Trophoblast cell (in vitro differentiated cells and primary cell): ENCODE results near the gene TP53INP2.
"Not testable (repeated sequence)": the region's sequence is repeated elsewhere in the genome, so short reads cannot be mapped to it uniquely, and the experiment has no call there.

Experiments used
- DNase-seq, 2 donors: peaks; one replicate each; pipeline ENCODE4 v3.0.0-alpha.2; 2016
- H2AFZ ChIP-seq: 2 replicates; pipeline ENCODE4 v1.6.1; 2013; ENCODE audit warnings: low read length, moderate library complexity, mild to moderate bottlenecking; ENCODE audit not compliant: insufficient read depth, poor library complexity
- H2AK5ac ChIP-seq: 2 replicates; pipeline ENCODE4 v1.6.1; 2013; ENCODE audit warnings: mild to moderate bottlenecking, low read length
- H2BK120ac ChIP-seq: 2 replicates; pipeline ENCODE4 v1.6.1; 2013; ENCODE audit warnings: low read length, mild to moderate bottlenecking, moderate library complexity; ENCODE audit not compliant: insufficient read depth, poor library complexity
- H2BK12ac ChIP-seq: 2 replicates; pipeline ENCODE4 v1.6.1; 2013; ENCODE audit warnings: mild to moderate bottlenecking, low read length, moderate library complexity
- H2BK5ac ChIP-seq: 2 replicates; pipeline ENCODE4 v1.6.1; 2013; ENCODE audit warnings: low read length, low read depth, moderate library complexity, mild to moderate bottlenecking; ENCODE audit not compliant: poor library complexity
- H3K14ac ChIP-seq: 2 replicates; pipeline ENCODE4 v1.6.1; 2013; ENCODE audit warnings: mild to moderate bottlenecking, low read length
- H3K18ac ChIP-seq: 2 replicates; pipeline ENCODE4 v1.6.1; 2013; ENCODE audit warnings: mild to moderate bottlenecking, low read length
- H3K23ac ChIP-seq: 2 replicates; pipeline ENCODE4 v1.6.1; 2013; ENCODE audit warnings: low read length
- H3K27ac ChIP-seq: 2 replicates; pipeline ENCODE4 v1.5.1; 2013; ENCODE audit warnings: low read depth, mild to moderate bottlenecking, inconsistent platforms, low read length, moderate library complexity
- H3K27me3 ChIP-seq: 2 replicates; pipeline ENCODE4 v1.6.1; 2013; ENCODE audit warnings: inconsistent platforms, mild to moderate bottlenecking, low read length, moderate library complexity; ENCODE audit not compliant: insufficient read depth
- H3K36me3 ChIP-seq, 2 experiments: 1 replicate in 1 of 2; 2 replicates in 1 of 2; pipeline ENCODE4 v1.6.1; 2013; ENCODE audit warnings: low read length in 2 of 2, mild to moderate bottlenecking in 2 of 2, moderate library complexity in 1 of 2; ENCODE audit not compliant: insufficient read depth in 2 of 2, control insufficient read depth in 1 of 2
- H3K4ac ChIP-seq: 2 replicates; pipeline ENCODE4 v1.6.1; 2013; ENCODE audit warnings: low read depth, mild to moderate bottlenecking, low read length, moderate library complexity
- H3K4me1 ChIP-seq, 2 experiments: 1 replicate in 1 of 2; 2 replicates in 1 of 2; pipeline ENCODE4 v1.6.1; 2013; ENCODE audit warnings: low read length in 2 of 2, mild to moderate bottlenecking in 2 of 2, moderate library complexity in 1 of 2; ENCODE audit not compliant: insufficient read depth in 2 of 2, control insufficient read depth in 1 of 2
- H3K4me2 ChIP-seq: 2 replicates; pipeline ENCODE4 v1.6.1; 2013; ENCODE audit warnings: inconsistent platforms, mild to moderate bottlenecking, low read length, moderate library complexity
- H3K4me3 ChIP-seq: 2 replicates; pipeline ENCODE4 v1.5.1; 2013; ENCODE audit warnings: mild to moderate bottlenecking, low read depth, low read length, inconsistent platforms
- H3K79me1 ChIP-seq: one replicate; pipeline ENCODE4 v1.6.1; 2013; ENCODE audit warnings: low read length
- H3K79me2 ChIP-seq: 2 replicates; pipeline ENCODE4 v1.6.1; 2013; ENCODE audit warnings: low read length, mild to moderate bottlenecking; ENCODE audit not compliant: control insufficient read depth, insufficient read depth, poor library complexity
- H3K9ac ChIP-seq: 2 replicates; pipeline ENCODE4 v1.6.1; 2013; ENCODE audit warnings: mild to moderate bottlenecking, low read length
- H3K9me3 ChIP-seq: 2 replicates; pipeline ENCODE4 v1.6.1; 2013; ENCODE audit warnings: low read depth, mild to moderate bottlenecking, control low read depth, inconsistent platforms, low read length; ENCODE audit not compliant: insufficient read depth
- H4K12ac ChIP-seq: 2 replicates; pipeline ENCODE4 v1.6.1; 2013; ENCODE audit warnings: low read depth, mild to moderate bottlenecking, low read length, moderate library complexity
- H4K8ac ChIP-seq: 2 replicates; pipeline ENCODE4 v1.6.1; 2013; ENCODE audit warnings: low read depth, mild to moderate bottlenecking, low read length, moderate library complexity
- H4K91ac ChIP-seq: one replicate; pipeline ENCODE4 v1.6.1; 2013; ENCODE audit warnings: low read depth, mild to moderate bottlenecking, low read length, moderate library complexity
- WGBS: extraction: QIAGEN DNeasy Blood & Tissue Kit; methylation state at CpG from one replicate; pipeline ENCODE4 v1.1.7; 2013; ENCODE audit warnings: missing lambda C conversion rate; ENCODE audit not compliant: insufficient read length, insufficient coverage; ENCODE audit errors: extremely low coverage; 5-methylcytosine and 5-hydroxymethylcytosine counted together

TP53INP2 gene

GRCh38 chr20:34716921-34717229, 12.7 kb downstream of the TP53INP2 start:
- no peaks in the 10 kb centered on the region for H3K79me1 ChIP-seq

GRCh38 chr20:34717230-34718095, 13.3 kb downstream of the TP53INP2 start:
- WGBS: no CpG with 5 or more reads among the region's 9 CpGs
- no peak overlapping the region for H3K18ac ChIP-seq

More at GRCh38 chr20:34716921-34717229, 12.7 kb downstream of the TP53INP2 start:
- Histone ChIP-seq H3K27me3 (no peaks in the 10 kb centered on the region), H3K36me3 (peaks cover 18 to 26% of the 10 kb centered on the region in 2 experiments), H4K8ac (no peak overlapping the region), H2BK5ac (no peak overlapping the region), H3K9ac (no peak overlapping the region), H2AFZ (no peak overlapping the region), H2BK12ac (no peak overlapping the region), H3K4me1 (no peaks in the 10 kb centered on the region), H2AK5ac (no peak overlapping the region), H3K4me3 (no peak overlapping the region), H3K79me2 (no peaks in the 10 kb centered on the region), H3K23ac (no peak overlapping the region), H3K27ac (no peak overlapping the region), H3K14ac (no peak overlapping the region), H4K12ac (no peak overlapping the region), H2BK120ac (no peak overlapping the region), H3K4me2 (no peak overlapping the region), H3K18ac (no peak overlapping the region), H3K4ac (no peak overlapping the region), H3K9me3 (no peaks in the 10 kb centered on the region), H4K91ac (no peak overlapping the region)
- DNase-seq: no peak
- WGBS: no CpG with 5 or more reads among the region's 2 CpGs

GRCh38 chr20:34719242-34720017, 15.3 kb downstream of the TP53INP2 start:
- H4K91ac ChIP-seq, H2AK5ac ChIP-seq, H3K9me3 ChIP-seq, H3K23ac ChIP-seq, H3K4ac ChIP-seq, H4K12ac ChIP-seq, H2AFZ ChIP-seq, H4K8ac ChIP-seq, H2BK5ac ChIP-seq, H3K4me3 ChIP-seq, H3K18ac ChIP-seq, H3K79me2 ChIP-seq, H2BK12ac ChIP-seq, H3K27ac ChIP-seq, H3K9ac ChIP-seq, DNase-seq, H2BK120ac ChIP-seq, H3K14ac ChIP-seq, H3K27me3 ChIP-seq, H3K79me1 ChIP-seq, H3K4me1 ChIP-seq, H3K4me2 ChIP-seq: not testable (repeated sequence)
- H3K36me3 ChIP-seq: peaks cover 11 to 28% of the 10 kb centered on the region in 2 experiments
- WGBS: no CpG with 5 or more reads among the region's 13 CpGs

More at GRCh38 chr20:34717230-34718095, 13.3 kb downstream of the TP53INP2 start:
- H4K12ac ChIP-seq: no peak overlapping the region
- H4K91ac ChIP-seq: no peak overlapping the region
- no peaks in the 10 kb centered on the region for H3K4me1 ChIP-seq
- no peak overlapping the region for H2AFZ ChIP-seq
- H2BK5ac ChIP-seq: no peak overlapping the region
- no peak overlapping the region for H4K8ac ChIP-seq
- no peaks in the 10 kb centered on the region for H3K27me3 ChIP-seq
- no peak overlapping the region for H3K27ac ChIP-seq
- H2AK5ac ChIP-seq: no peak overlapping the region
- H3K9ac ChIP-seq: no peak overlapping the region
- H2BK120ac ChIP-seq: no peak overlapping the region
- no peak overlapping the region for H3K14ac ChIP-seq
- H3K9me3 ChIP-seq: no peaks in the 10 kb centered on the region
- no peaks in the 10 kb centered on the region for H3K79me2 ChIP-seq
- no peak for DNase-seq
- no peak overlapping the region for H3K4me2 ChIP-seq
- no peak overlapping the region for H3K4me3 ChIP-seq
- H3K36me3 ChIP-seq: peaks cover 15 to 26% of the 10 kb centered on the region in 2 experiments
- no peak overlapping the region for H3K23ac ChIP-seq
- no peak overlapping the region for H2BK12ac ChIP-seq
- no peak overlapping the region for H3K4ac ChIP-seq
- H3K79me1 ChIP-seq: no peaks in the 10 kb centered on the region

- H3K9ac ChIP-seq: no peak overlapping the region
- no peak overlapping the region for H3K4me3 ChIP-seq
- no peak overlapping the region for H2AFZ ChIP-seq
- H3K9me3 ChIP-seq: no peaks in the 10 kb centered on the region
- no peak overlapping the region for H2AK5ac ChIP-seq
- no peak overlapping the region for H2BK12ac ChIP-seq
- no CpG with 5 or more reads among the region's 2 CpGs for WGBS
- H3K27ac ChIP-seq: no peak overlapping the region
- H3K4me2 ChIP-seq: no peak overlapping the region
- H3K79me1 ChIP-seq: no peaks in the 10 kb centered on the region
- no peaks in the 10 kb centered on the region for H3K27me3 ChIP-seq
- H3K14ac ChIP-seq: no peak overlapping the region
- no peak overlapping the region for H4K8ac ChIP-seq
- H3K36me3 ChIP-seq: peaks cover 12 to 27% of the 10 kb centered on the region in 2 experiments
- H2BK5ac ChIP-seq: no peak overlapping the region
- H3K4me1 ChIP-seq: no peaks in the 10 kb centered on the region
- no peak overlapping the region for H4K12ac ChIP-seq
- no peaks in the 10 kb centered on the region for H3K79me2 ChIP-seq
- no peak overlapping the region for H3K18ac ChIP-seq
- no peak overlapping the region for H3K23ac ChIP-seq
- H4K91ac ChIP-seq: no peak overlapping the region
- H2BK120ac ChIP-seq: no peak overlapping the region
- H3K4ac ChIP-seq: no peak overlapping the region
- no peak for DNase-seq
These were observed 16.1 kb downstream of the TP53INP2 start for GRCh38 chr20:34720266-34720665.
